ENCODE results near the gene CCR4.

- TF ChIP-seq, protein P1, sequence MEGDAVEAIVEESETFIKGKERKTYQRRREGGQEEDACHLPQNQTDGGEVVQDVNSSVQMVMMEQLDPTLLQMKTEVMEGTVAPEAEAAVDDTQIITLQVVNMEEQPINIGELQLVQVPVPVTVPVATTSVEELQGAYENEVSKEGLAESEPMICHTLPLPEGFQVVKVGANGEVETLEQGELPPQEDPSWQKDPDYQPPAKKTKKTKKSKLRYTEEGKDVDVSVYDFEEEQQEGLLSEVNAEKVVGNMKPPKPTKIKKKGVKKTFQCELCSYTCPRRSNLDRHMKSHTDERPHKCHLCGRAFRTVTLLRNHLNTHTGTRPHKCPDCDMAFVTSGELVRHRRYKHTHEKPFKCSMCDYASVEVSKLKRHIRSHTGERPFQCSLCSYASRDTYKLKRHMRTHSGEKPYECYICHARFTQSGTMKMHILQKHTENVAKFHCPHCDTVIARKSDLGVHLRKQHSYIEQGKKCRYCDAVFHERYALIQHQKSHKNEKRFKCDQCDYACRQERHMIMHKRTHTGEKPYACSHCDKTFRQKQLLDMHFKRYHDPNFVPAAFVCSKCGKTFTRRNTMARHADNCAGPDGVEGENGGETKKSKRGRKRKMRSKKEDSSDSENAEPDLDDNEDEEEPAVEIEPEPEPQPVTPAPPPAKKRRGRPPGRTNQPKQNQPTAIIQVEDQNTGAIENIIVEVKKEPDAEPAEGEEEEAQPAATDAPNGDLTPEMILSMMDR (IDR thresholded peaks at IDR 0.05) = peak; percentile 31 to 70 (median 59)
- no peak for TF ChIP-seq POLR2A (IDR thresholded peaks at IDR 0.05)
Measured at GRCh38 chr3:32947789-32948238, 3.6 kb upstream of the CCR4 start.

All from thyroid gland (tissue), 4 donors.